ENCODE measurements around the gene LRRC7.

DNA sequence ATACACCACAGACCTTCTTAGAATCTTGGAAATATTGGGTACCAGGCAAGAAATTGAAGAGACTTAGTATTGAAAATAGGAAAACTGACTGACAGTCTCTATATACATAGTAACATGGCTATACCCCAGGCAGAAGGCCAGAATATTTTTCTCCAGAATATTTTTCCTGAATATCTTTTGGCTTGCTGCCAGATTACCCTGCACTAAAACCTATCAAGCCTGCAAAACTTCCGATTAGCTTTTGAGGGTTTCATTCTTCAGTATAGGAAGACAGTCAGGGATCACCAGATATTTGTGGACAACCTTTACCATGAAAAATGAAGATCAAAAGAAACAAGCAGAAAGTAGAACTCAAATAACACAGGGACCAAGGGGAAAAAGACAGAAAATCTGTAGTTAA lies 187.9 kb downstream of the LRRC7 start:
- TF ChIP-seq CTCF (IDR thresholded peaks at IDR 0.05; ENCODE audit: low read length) (no peak), EZH2 (optimal IDR thresholded peaks at IDR 0.05; ENCODE audit: low read depth, low read length) (no peak)
